Vagina (tissue), 2 donors: ENCODE measurements around the gene CD40. TPM values are rescaled to one million over a fixed set of nuclear protein-coding genes. Genes with fewer than 3 reads are reported as not detected.
"Not testable (repeated sequence)": the region's sequence is repeated elsewhere in the genome, so short reads cannot be mapped to it uniquely, and the experiment has no call there.

Experiments used
- DNase-seq, 2 donors: peaks; one replicate each; pipeline ENCODE4 v3.0.0-alpha.2; 2017; ENCODE audit errors: extremely low spot score in 2 of 2
- H3K27ac ChIP-seq: fragments of 200-600 bp; sonication (generic); one replicate; pipeline ENCODE4 v1.5.1; 2019
- H3K27me3 ChIP-seq: fragments of 200-600 bp; sonication (generic); one replicate; pipeline ENCODE4 v1.5.1; 2019
- H3K36me3 ChIP-seq, 2 donors: fragments of 200-600 bp; sonication (generic); one replicate each; pipeline ENCODE4 v1.5.1; 2017 to 2019
- H3K4me1 ChIP-seq: fragments of 200-600 bp; sonication (generic); one replicate; pipeline ENCODE4 v1.5.1; 2019
- H3K4me3 ChIP-seq, 2 donors: fragments of 200-600 bp; sonication (generic); 1 replicate in 1 of 2; 2 replicates in 1 of 2; pipeline ENCODE4 v1.5.1; 2016 to 2019
- H3K9me3 ChIP-seq: fragments of 200-600 bp; sonication (generic); one replicate; pipeline ENCODE4 v1.5.1; 2019
- CTCF ChIP-seq, 3 experiments: fragments of 450-650 bp in 2 of 3; fragments of 200-600 bp in 1 of 3; sonication (generic) in 1 of 3; IDR thresholded peaks; one replicate each; pipeline ENCODE4 v1.5.1; 2017 to 2019; ENCODE audit warnings: antibody characterized with exemption in 3 of 3, mild to moderate bottlenecking in 2 of 3, moderate library complexity in 2 of 3
- POLR2A ChIP-seq, 2 donors: fragments of 450-650 bp; IDR thresholded peaks; one replicate each; pipeline ENCODE4 v1.6.1; 2017; ENCODE audit warnings: antibody characterized with exemption in 2 of 2, mild to moderate bottlenecking in 2 of 2, moderate library complexity in 2 of 2
- POLR2AphosphoS5 ChIP-seq, 2 donors: sonication (generic); formaldehyde crosslinking; IDR thresholded peaks; one replicate each; pipeline ENCODE4 v1.9.0; 2017; ENCODE audit warnings: antibody characterized with exemption in 2 of 2, mild to moderate bottlenecking in 2 of 2, low read depth in 1 of 2; ENCODE audit not compliant: insufficient read depth in 1 of 2
- intact Hi-C: fragments of 100-400 bp; cut with DNase I; formaldehyde crosslinking; loops from one replicate; pipeline ENCODE4 v1.15.1; 2023
- total RNA-seq: library from RNA; depleted of rRNA; stranded (reverse); fragments of >200 nt; gene quantifications from one replicate; pipeline ENCODE4 v1.2.3, GENCODE V29; 2016

Gene CD40
- total RNA-seq, 1 donor from 2014 or later = 24.6 TPM

- no peak overlapping the region for H3K27ac ChIP-seq
- no peaks in the 10 kb centered on the region for H3K36me3 ChIP-seq
- no peak overlapping the region for H3K4me3 ChIP-seq
- no peak for DNase-seq
- H3K27me3 ChIP-seq = no peaks in the 10 kb centered on the region
- intact Hi-C loops = no loop called here
- TF ChIP-seq CTCF (IDR thresholded peaks at IDR 0.05) (no peak), POLR2A (IDR thresholded peaks at IDR 0.05) (no peak), POLR2AphosphoS5 (IDR thresholded peaks at IDR 0.05; ENCODE audit: insufficient read depth in 1 of 2, low read depth in 1 of 2) (no peak)
- H3K4me1 ChIP-seq = peaks cover 13% of the 10 kb centered on the region
- H3K9me3 ChIP-seq = no peaks in the 10 kb centered on the region
Measured at GRCh38 chr20:46093531-46093930, 24.6 kb upstream of the CD40 start.

- Histone ChIP-seq H3K36me3 (no peaks in the 10 kb centered on the region), H3K4me3 (no peak overlapping the region), H3K4me1 (peaks cover 8% of the 10 kb centered on the region), H3K9me3 (no peaks in the 10 kb centered on the region), H3K27me3 (no peaks in the 10 kb centered on the region), H3K27ac (no peak overlapping the region)
- intact Hi-C loops = no loop called here
- no peak for DNase-seq
- TF ChIP-seq POLR2A (IDR thresholded peaks at IDR 0.05) = no peak
- TF ChIP-seq POLR2AphosphoS5 (IDR thresholded peaks at IDR 0.05; ENCODE audit: insufficient read depth in 1 of 2, low read depth in 1 of 2) = no peak
- TF ChIP-seq CTCF (IDR thresholded peaks at IDR 0.05) = no peak
Measured at GRCh38 chr20:46099491-46100287, 18.4 kb upstream of the CD40 start.

- H3K27ac ChIP-seq, H3K9me3 ChIP-seq, intact Hi-C loops, H3K4me1 ChIP-seq, H3K4me3 ChIP-seq, H3K36me3 ChIP-seq, DNase-seq, H3K27me3 ChIP-seq: not testable (repeated sequence)
Measured at GRCh38 chr20:46100444-46100843, 17.7 kb upstream of the CD40 start.

GRCh38 chr20:46100988-46101387 is 17.1 kb upstream of the CD40 start:
- no peak overlapping the region for H3K4me3 ChIP-seq
- H3K27me3 ChIP-seq = no peaks in the 10 kb centered on the region

GRCh38 chr20:46101957-46102356 is 16.2 kb upstream of the CD40 start:
- Histone ChIP-seq H3K27ac (no peak overlapping the region), H3K4me3 (no peak overlapping the region), H3K4me1 (peaks cover 8% of the 10 kb centered on the region), H3K36me3 (no peaks in the 10 kb centered on the region), H3K27me3 (no peaks in the 10 kb centered on the region), H3K9me3 (no peaks in the 10 kb centered on the region)
- intact Hi-C loops = no loop called here
- TF ChIP-seq CTCF (IDR thresholded peaks at IDR 0.05) (no peak), POLR2A (IDR thresholded peaks at IDR 0.05) (no peak), POLR2AphosphoS5 (IDR thresholded peaks at IDR 0.05; ENCODE audit: insufficient read depth in 1 of 2, low read depth in 1 of 2) (no peak)
- DNase-seq = no peak

More at GRCh38 chr20:46100988-46101387, 17.1 kb upstream of the CD40 start:
- intact Hi-C loops = no loop called here
- Histone ChIP-seq H3K4me1 (peaks cover 8% of the 10 kb centered on the region), H3K36me3 (no peaks in the 10 kb centered on the region), H3K9me3 (no peaks in the 10 kb centered on the region), H3K27ac (no peak overlapping the region)
- TF ChIP-seq POLR2A (IDR thresholded peaks at IDR 0.05) (no peak), CTCF (IDR thresholded peaks at IDR 0.05) (no peak), POLR2AphosphoS5 (IDR thresholded peaks at IDR 0.05; ENCODE audit: insufficient read depth in 1 of 2, low read depth in 1 of 2) (no peak)
- no peak for DNase-seq
